Activated CD4-positive, CD25-positive, alpha-beta regulatory T cell treated with anti-CD3 and anti-CD28 coated beads, Interleukin-2, amount 50 U/mL, for 24 hours (primary cell): ENCODE results near the gene CPN2.

ENCODE experiments used
- ATAC-seq, 2 donors: fragments of 150-1000 bp; cut with Tn5 transposase; one replicate each; pipeline ENCODE4 v1.10.0; 2021; ENCODE audit warnings: mild to moderate bottlenecking in 1 of 2, moderate library complexity in 1 of 2

The CPN2 gene

GRCh38 chr3:194380326-194380725, 29.2 kb upstream of the CPN2 start:
- no peak for ATAC-seq

DNA sequence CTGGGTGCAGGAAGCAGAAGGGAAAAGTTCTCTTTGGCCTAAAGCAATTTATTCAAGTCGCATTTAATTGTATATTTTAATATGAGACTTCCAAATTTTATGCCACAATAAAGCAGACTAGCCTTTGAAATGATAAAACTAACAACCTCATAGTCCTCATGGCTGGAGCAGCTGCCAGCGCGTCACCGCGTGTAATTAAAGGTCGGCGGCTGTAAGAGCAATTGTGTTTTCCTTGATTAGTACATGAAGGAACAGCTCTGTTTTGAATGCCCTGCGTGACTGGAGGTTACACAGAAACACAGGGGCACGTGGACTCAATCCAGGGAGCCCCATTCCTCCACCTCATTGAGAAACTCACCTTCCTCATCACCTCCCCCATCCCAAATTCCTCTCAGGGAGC, 28.5 kb upstream of the CPN2 start:
- ATAC-seq = no peak

DNA sequence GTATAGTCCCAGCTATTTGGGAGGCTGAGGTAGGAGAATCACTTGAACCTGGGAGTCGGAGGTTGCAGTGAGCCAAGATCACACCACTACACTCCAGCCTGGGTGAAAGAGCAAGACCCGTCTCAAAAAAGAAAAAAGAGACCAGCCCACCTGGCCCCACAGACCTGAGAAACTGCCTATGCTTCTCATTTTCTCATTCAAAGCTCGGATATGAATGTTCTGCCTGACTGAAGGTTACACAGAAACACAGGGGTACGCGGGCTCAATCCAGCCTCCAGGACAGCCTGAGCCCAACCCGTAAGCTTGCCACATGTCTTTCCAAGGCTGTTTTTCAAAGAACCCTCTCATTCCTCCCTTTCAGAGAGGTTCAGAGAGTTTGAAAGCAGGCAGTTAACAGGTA, 28.1 kb upstream of the CPN2 start:
- no peak for ATAC-seq

- no peak for ATAC-seq
These were observed 26.6 kb upstream of the CPN2 start for GRCh38 chr3:194377708-194378107.

GRCh38 chr3:194376241-194376560, 25.1 kb upstream of the CPN2 start:
- no peak for ATAC-seq

- no peak for ATAC-seq
These were observed 24.5 kb upstream of the CPN2 start for GRCh38 chr3:194375473-194376240.

- ATAC-seq = no peak
These were observed 23.8 kb upstream of the CPN2 start for GRCh38 chr3:194374935-194375334.

GRCh38 chr3:194373899-194374298, 22.8 kb upstream of the CPN2 start:
- ATAC-seq = no peak

GRCh38 chr3:194373028-194373427, 21.9 kb upstream of the CPN2 start:
- ATAC-seq = no peak

- ATAC-seq = no peak
These were observed 19.6 kb upstream of the CPN2 start for GRCh38 chr3:194370753-194371152.

DNA sequence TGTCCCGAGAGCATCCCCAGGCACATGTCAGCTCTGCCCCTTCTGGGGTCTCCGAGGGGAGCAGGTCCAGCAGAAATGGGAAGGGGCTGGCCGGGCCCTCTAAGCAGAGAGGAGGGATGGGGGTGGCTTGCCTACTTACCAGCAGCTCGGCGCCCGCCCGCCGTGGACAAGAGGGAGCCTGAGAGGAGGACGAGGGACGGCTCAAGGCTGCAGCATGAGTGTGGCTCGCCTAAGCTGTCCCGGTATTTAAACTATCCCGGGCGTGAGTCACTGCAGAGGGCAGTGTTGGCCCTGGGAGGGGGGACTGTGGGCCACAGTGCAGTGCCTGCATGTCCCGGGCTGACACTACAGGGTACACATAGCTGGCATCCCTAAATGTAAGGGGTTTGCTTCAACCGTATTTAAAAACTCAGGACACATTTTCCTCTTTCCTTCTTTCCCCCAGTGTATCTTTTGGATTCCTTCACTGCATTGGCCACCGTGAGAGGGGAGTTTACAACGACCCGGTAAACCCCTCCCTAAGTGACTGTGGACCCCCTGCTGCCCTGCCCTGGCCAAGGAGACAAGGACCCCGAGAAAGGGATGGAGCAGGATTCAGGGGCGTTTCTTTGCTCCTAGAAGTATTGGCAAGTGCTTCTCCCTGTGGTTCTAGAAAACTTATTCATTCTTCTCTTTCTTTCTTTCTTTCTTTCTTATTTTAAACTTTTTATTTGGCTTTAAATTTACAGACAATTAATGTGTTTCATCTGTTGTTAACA, 18.6 kb upstream of the CPN2 start, which contains the start of gene LRRC15:
LRRC15 (minus strand) TSS at position 222 of the 758 bp plus-strand sequence. CDS start 8,700 bp downstream, outside the sequence.
- no peak for ATAC-seq

- ATAC-seq = no peak
These were observed 17.8 kb upstream of the CPN2 start for GRCh38 chr3:194368918-194369317.

DNA sequence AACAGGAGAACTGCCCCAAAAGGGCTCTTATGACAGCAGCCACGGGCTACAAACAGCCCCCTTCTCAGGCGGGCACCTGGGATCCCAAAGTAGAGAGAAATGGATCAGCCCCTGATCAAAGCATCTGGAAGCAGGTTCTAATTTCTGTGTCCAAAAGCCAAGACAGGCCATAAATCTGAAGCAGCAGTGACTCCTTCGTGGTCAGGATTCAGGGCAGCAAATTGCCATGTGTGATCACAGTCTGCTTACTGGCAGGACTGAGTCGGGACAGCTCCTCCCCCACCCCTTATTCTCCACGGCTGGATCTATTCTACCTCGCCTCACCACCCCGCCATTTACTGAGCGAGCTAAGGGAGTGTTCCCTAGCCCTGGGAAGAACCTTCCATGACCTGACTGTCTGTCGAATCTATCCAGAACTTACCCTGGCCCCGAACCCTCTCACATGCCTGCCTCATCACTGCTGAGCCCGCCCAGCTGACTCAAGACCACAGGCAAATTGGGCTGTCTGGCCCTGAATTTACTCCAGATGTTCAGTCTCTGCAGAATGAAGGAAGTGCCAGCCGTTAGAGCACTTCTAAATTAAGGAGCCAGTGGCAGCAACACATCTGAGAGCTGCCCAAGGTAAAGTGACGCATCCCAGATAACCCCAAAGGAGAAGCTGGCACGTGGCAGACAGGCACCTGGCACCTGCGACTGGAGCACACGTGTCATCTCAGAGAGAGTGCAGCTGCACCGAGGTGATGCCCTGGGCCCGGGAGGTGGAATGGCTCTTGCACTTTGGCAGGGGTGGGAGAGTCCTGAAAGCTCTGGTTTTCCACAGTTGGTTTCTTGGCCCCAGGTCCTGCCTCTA, 17.1 kb upstream of the CPN2 start:
- ATAC-seq = no peak

DNA sequence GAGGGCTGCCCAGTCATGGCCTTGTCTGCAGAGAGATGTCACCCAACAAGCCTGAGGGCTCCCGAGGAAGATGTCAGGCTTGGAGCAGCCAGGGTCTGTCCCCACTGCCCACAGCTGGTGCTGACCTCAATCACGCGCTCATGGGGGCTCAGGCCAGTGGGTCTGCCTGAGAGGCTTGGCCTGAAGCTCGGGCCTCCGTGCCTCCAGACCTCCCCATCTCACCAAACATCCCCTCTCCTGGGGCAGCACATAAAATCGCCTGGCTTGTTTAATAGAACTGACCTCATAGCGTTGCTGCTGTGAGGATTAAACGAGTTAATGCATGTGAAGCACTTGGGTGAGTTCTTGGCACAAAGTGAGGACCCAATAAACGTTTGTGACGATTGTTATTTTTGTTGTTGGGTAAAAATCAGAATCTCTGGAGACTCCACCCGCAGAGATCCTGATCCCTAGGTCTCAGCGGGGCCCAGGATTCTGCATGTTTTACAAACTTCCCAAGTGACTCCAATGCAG, 14.9 kb upstream of the CPN2 start:
- no peak for ATAC-seq

GRCh38 chr3:194365526-194365925, 14.4 kb upstream of the CPN2 start:
- ATAC-seq = no peak

GRCh38 chr3:194364652-194365434, 13.7 kb upstream of the CPN2 start:
- ATAC-seq = no peak

GRCh38 chr3:194364314-194364651, 13.2 kb upstream of the CPN2 start:
- ATAC-seq = no peak

GRCh38 chr3:194360568-194360967, 9.4 kb upstream of the CPN2 start:
- ATAC-seq = no peak

- no peak for ATAC-seq
These were observed 6.6 kb upstream of the CPN2 start for GRCh38 chr3:194357681-194358080.

DNA sequence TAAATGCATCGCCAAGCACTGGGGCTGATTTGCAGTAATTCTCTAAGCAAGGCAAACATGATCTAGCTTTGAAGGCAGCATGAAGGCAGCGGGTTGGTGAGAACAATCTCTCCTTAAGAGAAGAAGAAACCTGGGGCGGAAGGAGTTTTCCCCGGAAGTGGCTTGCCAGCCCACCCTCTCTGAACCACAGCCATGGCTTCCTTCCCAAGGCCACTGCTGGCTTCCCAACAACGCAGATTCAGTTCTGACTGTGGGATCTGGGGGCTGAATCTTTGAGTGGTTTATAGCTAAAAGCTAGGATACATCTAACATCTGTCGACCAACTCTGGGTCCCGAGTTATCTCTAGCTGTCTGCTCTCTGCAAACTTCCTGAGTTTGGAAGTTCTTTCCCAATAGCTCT, 4.3 kb upstream of the CPN2 start:
- no peak for ATAC-seq

DNA sequence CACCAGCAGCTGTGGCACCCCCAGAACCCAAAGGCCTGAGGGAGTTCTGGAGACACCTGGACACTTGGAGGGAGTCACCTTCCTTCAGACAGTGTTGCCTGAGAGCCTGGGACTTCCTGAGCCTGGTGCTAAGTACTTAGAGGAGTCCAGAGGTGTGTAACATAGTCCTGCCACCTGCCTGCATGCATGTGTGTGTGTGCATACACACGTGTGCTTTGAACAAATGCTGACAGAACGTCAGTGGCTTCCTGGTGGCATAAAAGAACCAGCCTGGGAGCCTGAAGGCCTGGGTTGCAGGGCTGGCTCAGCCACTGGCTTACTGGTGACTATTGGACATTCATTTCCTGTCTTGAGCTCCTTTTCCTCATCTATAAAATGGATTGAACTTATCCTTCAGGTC, 3.2 kb upstream of the CPN2 start:
- ATAC-seq = no peak

- no peak for ATAC-seq
These were observed 1.6 kb upstream of the CPN2 start for GRCh38 chr3:194352667-194353246.
